Measurements from ENCODE around the gene TSPAN9.

TSPAN9 gene

GRCh38 chr12:3281588-3282383 lies 204.6 kb downstream of the TSPAN9 start:
- no peak for DNase-seq

- no peak for DNase-seq
These were observed 205.1 kb downstream of the TSPAN9 start for GRCh38 chr12:3282384-3282670.

GRCh38 chr12:3283137-3283680 lies 206.0 kb downstream of the TSPAN9 start:
- no peak for DNase-seq

- DNase-seq, result no peak
These were observed 207.2 kb downstream of the TSPAN9 start for GRCh38 chr12:3284405-3284804.

GRCh38 chr12:3285570-3285969 lies 208.4 kb downstream of the TSPAN9 start:
- no peak for DNase-seq

GRCh38 chr12:3288690-3289089 lies 211.5 kb downstream of the TSPAN9 start:
- DNase-seq, result no peak

GRCh38 chr12:3289702-3290101 lies 212.5 kb downstream of the TSPAN9 start:
- no peak for DNase-seq

GRCh38 chr12:3291939-3292338 lies 214.8 kb downstream of the TSPAN9 start:
- DNase-seq, result no peak

GRCh38 chr12:3292677-3293412 lies 215.7 kb downstream of the TSPAN9 start:
- no peak for DNase-seq

GRCh38 chr12:3293446-3294161 lies 216.4 kb downstream of the TSPAN9 start:
- DNase-seq, result no peak

- DNase-seq, result no peak
These were observed 217.3 kb downstream of the TSPAN9 start for GRCh38 chr12:3294481-3294911.

- DNase-seq, result no peak
These were observed 218.0 kb downstream of the TSPAN9 start for GRCh38 chr12:3295225-3295624.

GRCh38 chr12:3295646-3296408 lies 218.6 kb downstream of the TSPAN9 start:
- DNase-seq, result no peak

- DNase-seq, result no peak
These were observed 219.2 kb downstream of the TSPAN9 start for GRCh38 chr12:3296409-3296701.

GRCh38 chr12:3298603-3299002 lies 221.4 kb downstream of the TSPAN9 start:
- no peak for DNase-seq

GRCh38 chr12:3299929-3300832 lies 223.0 kb downstream of the TSPAN9 start:
- peak; percentile 46 to 63 (median 48) for DNase-seq

- peak in 1 of 4 experiments; percentile 10 for DNase-seq
These were observed 223.7 kb downstream of the TSPAN9 start for GRCh38 chr12:3300833-3301401.

- DNase-seq, result no peak
These were observed 225.3 kb downstream of the TSPAN9 start for GRCh38 chr12:3302401-3303041.

GRCh38 chr12:3303410-3304136 lies 226.4 kb downstream of the TSPAN9 start:
- no peak for DNase-seq
